HS-27A (cell line): ENCODE data around the gene EPB41L5.
"Not testable (repeated sequence)": the region's sequence is repeated elsewhere in the genome, so short reads cannot be mapped to it uniquely, and the experiment has no call there.

Experiments
- DNase-seq: peaks from one replicate; pipeline ENCODE4 v3.0.0-alpha.2; 2012; ENCODE audit warnings: low read depth, missing footprints

Gene EPB41L5

DNA sequence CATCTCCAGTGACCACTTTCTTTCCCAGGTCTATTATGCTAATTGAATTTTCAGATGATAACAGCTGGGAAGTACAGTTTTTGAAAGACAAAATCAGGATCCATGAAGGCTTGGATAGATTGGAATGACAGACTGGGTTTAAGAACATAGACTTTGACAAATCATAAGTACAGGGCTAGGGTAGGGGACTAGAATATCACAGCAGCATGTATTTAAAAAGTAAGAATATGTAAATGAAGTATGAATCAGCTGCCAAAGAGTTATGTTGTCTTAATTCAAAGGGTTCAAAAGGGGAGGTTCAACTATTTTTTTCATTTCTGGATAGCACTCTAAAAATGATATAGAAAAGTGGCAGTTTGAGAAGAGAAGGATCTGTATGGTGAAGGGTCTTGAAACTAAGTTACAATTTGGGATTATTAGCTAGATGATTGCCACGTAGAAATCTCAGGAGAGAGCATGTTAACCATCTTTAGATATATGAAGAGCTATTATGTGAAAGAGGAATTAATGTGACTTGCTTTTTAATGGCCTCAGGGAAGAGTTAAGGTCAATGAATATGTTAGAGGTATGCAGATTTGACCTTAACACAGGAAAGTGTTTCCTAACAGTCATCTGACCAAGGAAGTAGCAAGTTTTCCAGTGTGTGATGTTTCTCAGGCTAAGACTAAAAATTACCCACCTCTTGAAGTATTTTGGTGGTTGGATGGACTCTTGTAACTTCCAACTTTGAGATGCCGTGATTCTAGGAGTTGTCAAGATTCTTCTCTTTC lies 128.6 kb downstream of the EPB41L5 start:
- no peak for DNase-seq

DNA sequence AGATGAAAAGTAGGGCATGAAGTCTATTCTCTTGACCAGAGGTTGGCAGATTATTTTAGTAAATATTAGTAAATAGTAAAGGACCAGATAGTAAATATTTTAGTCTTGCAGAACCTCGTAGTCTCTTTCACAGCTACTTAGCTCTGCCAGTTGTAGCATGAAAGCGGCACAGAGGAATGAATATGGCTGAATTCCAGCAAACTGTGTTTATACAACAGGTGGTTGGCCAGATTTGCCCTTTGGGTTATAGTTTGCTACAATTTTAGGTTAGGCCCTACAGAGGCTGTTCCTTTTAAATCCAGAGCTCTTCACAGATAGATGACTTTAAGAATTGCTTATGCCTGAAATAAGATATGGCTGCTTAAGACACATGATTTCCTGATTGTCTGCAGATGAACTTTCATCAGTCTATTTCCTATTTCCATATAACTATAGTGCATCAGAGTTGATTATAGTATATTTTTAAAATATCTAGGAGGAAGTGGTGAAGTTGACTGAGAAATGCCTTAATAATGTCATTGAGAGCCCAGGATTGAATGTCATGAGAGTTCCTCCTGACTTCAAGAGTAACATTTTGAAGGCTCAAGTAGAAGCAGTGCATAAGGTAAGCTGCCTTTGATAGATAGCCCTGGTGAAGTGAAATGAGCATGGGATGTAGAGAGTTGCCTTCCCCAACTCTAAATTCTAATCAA lies 129.8 kb downstream of the EPB41L5 start:
- DNase-seq, result no peak

GRCh38 chr2:120148229-120148628 lies 135.4 kb downstream of the EPB41L5 start:
- no peak for DNase-seq

DNA sequence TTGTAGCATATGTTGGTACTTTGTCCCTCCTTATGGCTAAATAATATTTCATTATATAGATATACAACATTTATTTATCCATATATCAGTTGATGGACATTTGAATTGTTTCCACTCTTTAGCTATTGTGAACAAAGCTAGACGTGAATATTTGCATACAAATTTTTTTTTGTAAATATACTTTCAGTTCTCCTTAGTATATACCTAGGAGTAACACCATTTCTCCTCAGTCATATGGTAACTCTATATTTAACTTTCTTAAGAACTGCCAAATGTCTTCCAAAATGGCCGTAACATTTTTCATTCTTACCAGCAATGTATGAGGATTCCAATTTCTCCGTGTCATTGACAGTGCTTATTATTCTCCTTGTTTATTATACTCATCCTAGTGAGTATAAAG lies 135.8 kb downstream of the EPB41L5 start:
- no peak for DNase-seq

GRCh38 chr2:120149406-120149805 lies 136.5 kb downstream of the EPB41L5 start:
- no peak for DNase-seq

DNA sequence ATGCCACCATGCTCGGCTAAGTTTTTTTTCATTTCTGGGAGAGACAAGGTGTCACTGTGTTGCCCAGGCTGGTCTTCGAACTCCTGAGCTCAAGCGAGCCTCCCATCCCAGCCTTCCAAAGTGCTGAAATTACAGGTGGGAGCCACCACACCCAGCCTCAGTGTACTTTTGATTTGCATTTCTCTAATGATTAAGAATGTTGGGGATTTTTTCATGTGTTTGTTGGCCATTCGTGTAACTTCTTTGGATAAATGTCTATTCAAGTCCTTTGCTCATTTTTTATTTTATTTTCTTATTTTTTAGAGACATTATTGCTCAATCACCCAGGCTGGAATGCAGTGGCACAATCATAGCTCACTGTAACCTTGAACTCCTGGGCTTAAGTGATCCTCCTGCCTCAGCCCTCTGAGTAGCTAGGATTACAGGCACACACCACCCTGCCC lies 137.2 kb downstream of the EPB41L5 start:
- no peak for DNase-seq

DNA sequence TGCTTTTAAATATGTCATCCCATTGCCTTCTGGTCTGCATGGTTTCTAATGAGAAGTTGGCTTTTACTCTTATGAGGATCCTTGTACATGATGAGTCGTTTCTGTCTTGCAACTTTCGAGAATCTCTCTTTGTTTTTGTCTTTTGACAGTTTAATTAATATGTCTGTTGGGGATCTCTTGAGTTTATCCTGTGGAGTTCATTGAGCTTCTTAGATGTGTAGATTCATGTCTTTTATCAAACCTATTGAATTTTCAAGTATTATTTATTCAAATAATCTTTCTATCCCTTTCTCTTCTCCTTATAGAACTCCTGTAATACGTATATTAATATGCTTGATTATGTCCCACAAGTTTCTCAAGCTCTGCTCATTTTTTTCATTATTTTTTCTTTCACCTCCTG lies 142.4 kb downstream of the EPB41L5 start:
- DNase-seq, result no peak

DNA sequence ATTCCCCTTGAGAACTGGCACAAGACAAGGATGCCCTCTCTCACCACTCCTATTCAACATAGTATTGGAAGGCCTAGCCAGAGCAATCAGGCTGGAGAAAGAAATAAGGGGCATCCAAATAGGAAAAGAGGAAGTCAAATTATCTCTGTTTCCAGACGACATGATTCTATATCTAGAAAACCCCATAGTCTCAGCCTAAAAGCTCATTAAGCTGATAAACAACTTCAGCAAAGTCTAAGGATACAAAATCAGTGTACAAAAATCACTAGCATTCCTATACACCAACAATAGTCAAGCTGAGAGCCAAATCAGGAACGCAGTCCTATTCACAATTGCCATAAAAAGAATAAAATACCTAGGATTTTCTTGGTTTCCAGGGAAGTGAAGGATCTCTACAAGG lies 145.8 kb downstream of the EPB41L5 start:
- not testable (repeated sequence) for DNase-seq

GRCh38 chr2:120161190-120161589 lies 148.3 kb downstream of the EPB41L5 start:
- DNase-seq, result no peak

- DNase-seq, result no peak
Observed at GRCh38 chr2:120162716-120163115, 149.8 kb downstream of the EPB41L5 start.

DNA sequence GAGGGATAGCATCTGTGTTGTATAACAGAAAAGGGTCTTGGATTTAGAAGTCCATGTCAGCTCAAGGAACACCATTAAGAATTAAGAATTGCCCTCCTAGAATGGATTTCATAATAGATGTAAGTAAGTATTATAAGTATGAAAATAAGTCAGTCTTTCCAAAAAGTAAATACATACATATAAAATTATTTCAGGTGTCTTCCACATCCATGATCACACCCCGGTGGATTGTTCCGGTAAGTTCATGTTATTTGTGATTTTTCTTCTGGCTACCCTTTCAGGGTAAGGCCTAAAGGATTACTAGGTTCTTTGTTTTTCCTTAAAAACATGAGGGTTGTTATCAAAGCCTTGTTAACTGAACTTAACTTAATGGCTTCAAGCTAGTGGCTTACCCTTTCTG lies 154.4 kb downstream of the EPB41L5 start:
- DNase-seq, result no peak

DNA sequence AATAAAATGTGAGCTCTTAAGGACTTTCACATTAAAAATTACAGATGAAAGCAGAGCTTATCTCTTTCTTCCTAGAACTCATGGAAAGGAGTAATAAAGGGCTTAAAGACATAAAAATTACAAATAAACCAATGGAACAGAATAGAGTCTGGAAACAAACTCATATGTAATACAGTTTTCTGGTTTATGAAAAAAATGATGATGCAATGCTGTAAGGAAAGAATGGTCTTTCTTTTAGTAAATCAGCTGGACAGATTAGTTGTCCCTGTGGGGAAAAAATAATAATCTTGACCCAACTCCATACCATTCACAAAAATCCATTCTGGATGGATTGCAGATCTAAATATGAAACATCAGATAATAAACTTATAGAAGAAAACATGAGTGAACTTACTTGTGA lies 156.1 kb downstream of the EPB41L5 start:
- no peak for DNase-seq

GRCh38 chr2:120174963-120175581 lies 162.2 kb downstream of the EPB41L5 start:
- peak; percentile 55 for DNase-seq

DNA sequence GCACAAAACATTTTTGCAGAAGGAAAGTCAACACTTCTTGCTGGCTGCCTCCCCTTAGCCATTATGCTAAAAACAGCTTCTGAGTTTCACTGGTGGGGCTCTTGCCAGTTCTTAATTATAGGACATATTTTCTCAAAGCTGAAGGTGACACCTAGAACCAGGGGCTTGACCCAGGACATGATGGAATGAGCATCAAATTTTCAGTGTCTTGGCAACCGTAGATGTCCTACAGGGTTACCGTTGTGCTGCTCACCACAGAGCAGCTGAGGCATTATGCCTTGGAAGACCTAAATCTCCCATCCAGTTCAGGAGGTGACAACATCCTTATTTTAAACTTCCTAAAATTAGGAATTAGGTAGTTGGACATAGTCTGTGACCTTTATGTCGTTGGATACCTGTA lies 163.6 kb downstream of the EPB41L5 start:
- no peak for DNase-seq

DNA sequence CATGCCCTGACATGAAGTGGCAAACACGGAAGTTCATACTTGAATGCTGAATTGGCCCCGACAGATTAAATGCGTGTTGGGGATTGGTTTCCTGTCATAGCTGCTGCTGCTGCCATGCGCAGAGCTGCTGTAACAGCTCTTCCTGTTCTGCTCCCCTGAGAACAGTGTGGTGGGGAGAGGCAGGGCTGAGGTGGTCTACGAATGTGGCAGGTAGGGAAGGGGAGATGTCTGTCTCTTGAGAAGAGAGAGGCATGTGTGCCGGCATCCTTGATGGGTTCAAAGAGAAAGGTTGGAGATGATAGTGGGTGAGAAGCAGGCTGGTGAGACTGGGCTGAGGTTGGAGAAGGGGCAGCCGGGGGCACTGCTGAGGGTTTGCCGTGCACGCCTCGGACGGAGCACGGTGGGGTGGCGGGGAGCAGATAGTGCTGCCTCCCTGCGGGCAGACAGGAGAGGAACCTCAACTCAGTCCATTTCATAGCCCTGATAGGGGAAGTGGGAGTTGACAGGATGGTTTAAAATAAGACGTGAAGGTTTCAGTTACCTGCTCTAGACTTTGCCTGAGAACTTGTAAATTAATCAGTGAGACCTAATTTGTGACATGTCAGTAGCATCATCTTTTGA lies 164.2 kb downstream of the EPB41L5 start:
- DNase-seq, result no peak

DNA sequence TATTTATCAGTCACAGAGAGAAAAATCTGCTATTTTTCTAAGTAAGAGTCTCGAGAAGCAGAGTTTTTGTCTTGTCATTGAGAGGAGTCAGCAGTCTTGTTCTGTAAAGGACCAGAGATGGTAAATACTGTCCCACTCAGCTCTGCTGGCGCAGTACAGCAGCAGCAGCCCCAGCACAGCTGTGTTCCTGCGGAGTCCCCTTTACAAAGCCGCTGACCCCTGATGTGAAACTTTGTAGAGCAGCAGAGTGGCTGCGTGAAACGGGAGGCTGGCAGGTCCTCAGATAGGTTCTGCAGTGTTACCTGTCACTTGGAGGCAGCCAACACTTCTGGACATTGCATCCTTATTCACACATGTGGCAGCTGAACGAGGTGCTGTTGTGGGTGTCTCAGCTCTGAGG lies 165.1 kb downstream of the EPB41L5 start:
- no peak for DNase-seq

DNA sequence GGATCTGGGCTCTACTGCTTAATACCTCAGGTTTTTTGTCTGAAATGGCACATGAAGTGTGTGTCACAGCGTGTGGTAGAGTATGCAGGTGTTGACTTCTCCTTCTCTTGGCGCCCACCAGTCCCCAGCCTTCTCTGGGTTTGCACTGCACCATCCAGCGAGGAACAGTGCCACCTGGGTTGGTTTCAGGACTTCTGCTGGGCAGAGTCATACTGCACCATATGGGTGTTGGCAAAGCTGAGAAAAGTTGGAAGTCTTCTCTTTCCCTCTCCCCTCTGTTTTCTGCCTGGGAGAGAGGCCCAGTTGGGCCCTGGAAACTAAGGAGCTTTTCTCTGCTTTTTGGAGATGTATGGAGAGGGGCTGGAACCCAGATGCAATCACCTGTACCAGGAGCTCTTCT lies 166.5 kb downstream of the EPB41L5 start:
- no peak for DNase-seq

GRCh38 chr2:120180066-120180465 lies 167.2 kb downstream of the EPB41L5 start:
- DNase-seq, result no peak

DNA sequence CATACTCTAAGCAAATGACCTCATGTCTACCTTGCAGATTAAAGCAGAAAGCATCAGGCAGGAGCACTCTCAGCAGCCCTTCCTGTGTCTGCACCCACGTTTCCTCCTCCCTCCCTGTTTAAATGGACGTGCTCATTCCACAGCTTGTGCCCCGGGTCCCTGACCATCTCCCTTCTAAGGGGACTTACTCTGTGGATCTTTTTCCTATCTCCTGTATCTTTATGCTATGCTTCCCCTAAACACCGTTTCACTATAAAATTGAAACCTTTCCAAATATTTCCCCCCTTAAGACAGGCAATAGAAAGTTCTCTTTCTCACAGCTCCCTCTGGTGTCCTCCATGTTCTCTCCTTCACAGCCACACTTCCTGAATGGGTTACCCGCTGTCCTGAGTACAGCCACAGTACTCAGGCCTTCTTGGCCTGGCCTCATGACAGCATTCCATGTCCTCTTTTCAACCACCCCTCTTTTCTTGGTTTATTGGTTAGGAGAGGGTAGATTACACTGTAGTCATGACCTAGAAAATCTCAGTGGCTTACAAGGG lies 169.2 kb downstream of the EPB41L5 start:
- no peak for DNase-seq

GRCh38 chr2:120189189-120189588 lies 176.3 kb downstream of the EPB41L5 start:
- no peak for DNase-seq

DNA sequence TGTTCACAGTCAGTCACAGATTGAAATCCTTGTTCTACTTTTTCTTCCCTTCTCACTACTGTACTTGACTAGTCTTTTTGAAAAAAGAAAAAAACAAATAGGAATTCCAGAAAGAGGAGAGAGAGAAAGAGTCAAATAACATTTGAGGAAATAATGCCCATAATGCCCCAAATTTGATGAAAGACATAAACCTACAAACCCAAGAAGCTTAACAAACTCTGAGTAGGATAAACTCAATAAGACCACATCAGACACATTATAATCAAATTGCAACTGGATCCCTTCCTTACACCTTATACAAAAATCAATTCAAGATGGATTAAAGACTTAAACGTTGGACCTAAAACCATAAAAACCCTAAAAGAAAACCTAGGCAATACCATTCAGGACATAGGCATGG lies 179.4 kb downstream of the EPB41L5 start:
- no peak for DNase-seq

DNA sequence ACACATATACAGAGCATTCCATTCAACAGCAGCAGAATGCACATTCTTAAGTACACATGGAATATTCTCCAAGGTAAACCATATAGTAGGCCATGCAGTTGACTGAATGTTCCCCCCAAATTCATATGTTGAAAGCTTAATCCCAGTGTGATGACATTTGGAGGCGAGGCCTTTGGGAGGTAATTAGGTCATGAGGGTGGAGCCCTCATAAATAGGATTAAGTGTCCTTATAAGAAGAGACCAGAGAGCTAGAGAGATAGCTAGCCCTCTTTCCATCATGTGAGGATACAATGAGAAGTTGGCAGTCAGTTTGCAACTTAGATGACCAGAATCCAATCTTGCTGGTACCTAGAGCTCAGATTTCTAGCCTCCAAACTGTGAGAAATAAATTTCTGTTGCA lies 182.7 kb downstream of the EPB41L5 start:
- no peak for DNase-seq
